ENCODE data around the gene LIN7C.

LIN7C gene

GRCh38 chr11:27545035-27545434 lies 38.5 kb upstream of the LIN7C start:
- in situ Hi-C loops (cut with MboI; ENCODE audit: low sequenced_read_pairs, unreplicated experiment), result no loop called here
- no peak for TF ChIP-seq CTCF (IDR thresholded peaks at IDR 0.05; ENCODE audit: borderline replicate concordance, control extremely low read depth, extremely low read depth, insufficient read depth, missing control alignments)
- DNase-seq (ENCODE audit: low spot score), result no peak

GRCh38 chr11:27541790-27542189 lies 35.2 kb upstream of the LIN7C start:
- no peak for TF ChIP-seq CTCF (IDR thresholded peaks at IDR 0.05; ENCODE audit: borderline replicate concordance, control extremely low read depth, extremely low read depth, insufficient read depth, missing control alignments)
- no peak for DNase-seq (ENCODE audit: low spot score)
- in situ Hi-C loops (cut with MboI; ENCODE audit: low sequenced_read_pairs, unreplicated experiment), result no loop called here

GRCh38 chr11:27540051-27540450 lies 33.5 kb upstream of the LIN7C start:
- in situ Hi-C loops (cut with MboI; ENCODE audit: low sequenced_read_pairs, unreplicated experiment), result no loop called here
- TF ChIP-seq CTCF (IDR thresholded peaks at IDR 0.05; ENCODE audit: borderline replicate concordance, control extremely low read depth, extremely low read depth, insufficient read depth, missing control alignments), result no peak
- DNase-seq (ENCODE audit: low spot score), result no peak

GRCh38 chr11:27535103-27535502 lies 28.5 kb upstream of the LIN7C start:
- DNase-seq (ENCODE audit: low spot score), result no peak
- no peak for TF ChIP-seq CTCF (IDR thresholded peaks at IDR 0.05; ENCODE audit: borderline replicate concordance, control extremely low read depth, extremely low read depth, insufficient read depth, missing control alignments)
- in situ Hi-C loops (cut with MboI; ENCODE audit: low sequenced_read_pairs, unreplicated experiment), result no loop called here

- no peak for TF ChIP-seq CTCF (IDR thresholded peaks at IDR 0.05; ENCODE audit: borderline replicate concordance, control extremely low read depth, extremely low read depth, insufficient read depth, missing control alignments)
- DNase-seq (ENCODE audit: low spot score), result no peak
- in situ Hi-C loops (cut with MboI; ENCODE audit: low sequenced_read_pairs, unreplicated experiment), result no loop called here
Observed at GRCh38 chr11:27532652-27533325, 26.2 kb upstream of the LIN7C start.

GRCh38 chr11:27528712-27529111 lies 22.1 kb upstream of the LIN7C start:
- DNase-seq (ENCODE audit: low spot score), result no peak
- no peak for TF ChIP-seq CTCF (IDR thresholded peaks at IDR 0.05; ENCODE audit: borderline replicate concordance, control extremely low read depth, extremely low read depth, insufficient read depth, missing control alignments)
- in situ Hi-C loops (cut with MboI; ENCODE audit: low sequenced_read_pairs, unreplicated experiment), result no loop called here

All from GM13976 (cell line).